Stimulated activated naive CD8-positive, alpha-beta T cell treated with anti-CD3 and anti-CD28 coated beads, Interleukin-15, Interleukin-2, amounts not matched to agents 100 U/mL and 50 U/mL, for 24 hours (primary cell): Measurements from ENCODE around the gene USP54.
"Not testable (repeated sequence)": the region's sequence is repeated elsewhere in the genome, so short reads cannot be mapped to it uniquely, and the experiment has no call there.

Source experiments
- ATAC-seq: fragments of 150-1000 bp; cut with Tn5 transposase; one replicate; pipeline ENCODE4 v1.10.0; 2021
- DNase-seq: peaks from one replicate; pipeline ENCODE4 v3.0.0; 2021

The USP54 gene, protein sequence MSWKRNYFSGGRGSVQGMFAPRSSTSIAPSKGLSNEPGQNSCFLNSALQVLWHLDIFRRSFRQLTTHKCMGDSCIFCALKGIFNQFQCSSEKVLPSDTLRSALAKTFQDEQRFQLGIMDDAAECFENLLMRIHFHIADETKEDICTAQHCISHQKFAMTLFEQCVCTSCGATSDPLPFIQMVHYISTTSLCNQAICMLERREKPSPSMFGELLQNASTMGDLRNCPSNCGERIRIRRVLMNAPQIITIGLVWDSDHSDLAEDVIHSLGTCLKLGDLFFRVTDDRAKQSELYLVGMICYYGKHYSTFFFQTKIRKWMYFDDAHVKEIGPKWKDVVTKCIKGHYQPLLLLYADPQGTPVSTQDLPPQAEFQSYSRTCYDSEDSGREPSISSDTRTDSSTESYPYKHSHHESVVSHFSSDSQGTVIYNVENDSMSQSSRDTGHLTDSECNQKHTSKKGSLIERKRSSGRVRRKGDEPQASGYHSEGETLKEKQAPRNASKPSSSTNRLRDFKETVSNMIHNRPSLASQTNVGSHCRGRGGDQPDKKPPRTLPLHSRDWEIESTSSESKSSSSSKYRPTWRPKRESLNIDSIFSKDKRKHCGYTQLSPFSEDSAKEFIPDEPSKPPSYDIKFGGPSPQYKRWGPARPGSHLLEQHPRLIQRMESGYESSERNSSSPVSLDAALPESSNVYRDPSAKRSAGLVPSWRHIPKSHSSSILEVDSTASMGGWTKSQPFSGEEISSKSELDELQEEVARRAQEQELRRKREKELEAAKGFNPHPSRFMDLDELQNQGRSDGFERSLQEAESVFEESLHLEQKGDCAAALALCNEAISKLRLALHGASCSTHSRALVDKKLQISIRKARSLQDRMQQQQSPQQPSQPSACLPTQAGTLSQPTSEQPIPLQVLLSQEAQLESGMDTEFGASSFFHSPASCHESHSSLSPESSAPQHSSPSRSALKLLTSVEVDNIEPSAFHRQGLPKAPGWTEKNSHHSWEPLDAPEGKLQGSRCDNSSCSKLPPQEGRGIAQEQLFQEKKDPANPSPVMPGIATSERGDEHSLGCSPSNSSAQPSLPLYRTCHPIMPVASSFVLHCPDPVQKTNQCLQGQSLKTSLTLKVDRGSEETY (N-terminal part only)

DNA sequence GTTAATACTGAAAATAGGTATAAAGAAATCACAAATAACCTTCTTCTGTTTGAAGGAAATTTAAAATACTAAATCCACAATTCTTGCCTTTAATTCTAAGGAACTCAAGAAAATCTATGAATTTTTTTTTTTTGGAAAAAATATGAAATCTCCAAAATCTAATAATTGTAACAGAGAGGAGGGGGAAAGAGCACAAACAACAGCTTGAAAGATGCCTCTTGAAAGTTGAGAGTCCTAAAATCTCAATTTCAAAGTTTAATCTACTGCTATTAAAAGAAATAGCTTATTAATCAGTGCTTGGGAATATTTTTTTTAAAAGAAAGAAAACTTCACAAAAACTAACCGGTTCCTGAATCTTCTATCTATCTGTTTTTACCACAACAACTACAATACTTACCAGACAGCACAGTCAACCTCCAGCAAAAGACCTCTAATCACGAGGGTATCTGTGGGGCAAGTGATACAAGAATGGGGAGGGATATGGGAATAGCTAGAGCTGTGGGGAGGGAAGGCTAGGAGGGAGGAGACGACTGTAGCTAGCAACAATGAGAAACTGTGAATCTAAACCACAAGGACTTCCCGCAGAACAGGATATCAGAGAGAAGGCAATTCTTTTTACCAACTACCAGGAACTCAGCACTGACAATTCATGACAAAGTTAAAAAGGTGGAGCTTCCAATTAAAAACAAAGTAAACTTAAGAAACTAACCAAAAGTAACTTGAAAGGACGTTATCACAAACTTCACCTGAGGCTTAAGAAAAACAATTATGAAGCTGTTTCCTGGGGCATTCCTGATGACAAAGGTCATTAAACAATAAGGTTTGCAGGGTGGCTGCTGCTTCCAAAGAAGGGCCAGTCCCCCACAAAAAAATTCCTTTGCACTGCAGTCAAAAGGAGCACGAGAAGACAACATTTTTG is at the start of gene USP54:
Gene USP54, minus strand, starts transcription at position 462 of the 919 bp plus-strand sequence. CDS start 15,684 bp downstream, outside the sequence.
- no peak for ATAC-seq
- no peak for DNase-seq

DNA sequence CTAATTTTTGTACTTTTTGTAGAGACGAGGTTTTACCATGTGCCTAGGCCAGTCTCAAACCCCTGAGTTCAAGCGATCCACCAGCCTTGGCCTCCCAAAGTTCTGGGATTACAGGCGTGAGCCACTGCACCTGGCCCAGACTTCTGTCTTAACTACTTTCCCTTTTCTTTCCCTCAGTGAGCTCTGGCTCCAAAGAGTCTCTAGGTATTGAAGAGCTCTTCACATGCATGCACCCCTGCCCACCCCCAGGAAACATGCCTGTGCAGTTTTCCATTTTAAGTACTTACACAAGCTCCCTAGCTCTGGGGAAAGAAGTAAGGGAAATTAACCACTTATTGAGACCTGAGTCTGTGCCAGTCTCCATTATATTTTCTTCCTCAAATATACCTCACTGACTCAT is 48.1 kb upstream of the USP54 start:
- DNase-seq = no peak

DNA sequence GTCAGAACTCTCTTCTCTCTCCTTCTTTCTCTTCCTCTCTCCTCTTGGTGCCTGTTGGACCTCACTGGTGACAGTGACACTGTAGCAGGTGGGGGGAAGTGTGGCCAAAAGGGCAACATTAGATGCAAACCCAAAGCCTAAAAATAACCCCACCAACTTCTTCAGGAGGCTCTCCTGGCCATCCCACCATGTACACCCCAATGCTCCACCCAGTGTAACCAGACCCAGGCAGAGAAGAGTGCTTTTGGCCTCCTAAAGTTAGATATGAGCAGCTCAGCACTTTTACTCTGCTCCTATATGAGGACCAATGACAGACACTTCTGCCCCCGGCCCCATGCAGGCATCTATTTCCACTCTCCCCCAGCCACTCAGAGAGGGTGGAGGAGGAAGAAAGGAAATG is 44.6 kb upstream of the USP54 start:
- no peak for DNase-seq
- ATAC-seq = no peak

More for the DNA sequence above, 48.1 kb upstream of the USP54 start:
- ATAC-seq = no peak

DNA sequence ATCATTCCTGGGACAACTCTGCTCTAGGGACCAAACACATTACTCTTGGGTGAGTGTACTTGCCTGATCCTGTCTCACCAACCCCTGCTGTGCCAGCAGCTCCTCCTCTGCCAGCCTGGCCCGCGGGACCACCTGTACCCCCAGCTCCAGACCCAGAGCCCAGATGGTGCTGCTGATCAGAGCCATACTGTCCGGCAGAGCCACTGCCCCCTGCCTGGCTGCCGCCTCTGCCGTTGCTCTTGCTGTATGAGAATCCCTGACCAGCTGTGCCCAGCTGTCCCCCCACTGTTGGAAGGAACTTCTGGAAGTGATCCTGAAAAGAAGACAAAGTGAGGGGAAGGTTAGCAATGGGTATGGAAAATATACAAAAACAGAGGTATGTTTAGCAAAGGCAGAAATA is 43.3 kb upstream of the USP54 start:
- DNase-seq = no peak
- no peak for ATAC-seq

DNA sequence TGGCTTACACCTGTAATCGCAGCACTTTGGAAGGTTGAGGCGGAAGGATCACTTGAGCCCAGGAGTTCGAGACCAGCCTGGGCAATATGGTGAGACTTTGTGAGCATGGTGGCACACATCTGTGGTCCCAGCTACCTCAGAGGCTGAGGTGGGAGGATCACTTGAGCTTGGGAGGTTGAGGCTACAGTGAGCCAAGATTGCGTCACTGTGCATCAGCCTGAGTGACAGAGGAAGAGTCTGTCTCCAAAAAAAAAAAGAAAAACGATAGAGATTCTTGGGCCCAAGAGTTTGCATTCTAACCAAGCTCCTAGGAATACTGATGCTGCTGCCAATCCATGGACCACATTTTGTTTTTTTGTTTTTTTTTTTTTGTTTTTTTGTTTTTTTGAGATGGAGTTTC is 38.0 kb upstream of the USP54 start:
- no peak for ATAC-seq
- no peak for DNase-seq

DNA sequence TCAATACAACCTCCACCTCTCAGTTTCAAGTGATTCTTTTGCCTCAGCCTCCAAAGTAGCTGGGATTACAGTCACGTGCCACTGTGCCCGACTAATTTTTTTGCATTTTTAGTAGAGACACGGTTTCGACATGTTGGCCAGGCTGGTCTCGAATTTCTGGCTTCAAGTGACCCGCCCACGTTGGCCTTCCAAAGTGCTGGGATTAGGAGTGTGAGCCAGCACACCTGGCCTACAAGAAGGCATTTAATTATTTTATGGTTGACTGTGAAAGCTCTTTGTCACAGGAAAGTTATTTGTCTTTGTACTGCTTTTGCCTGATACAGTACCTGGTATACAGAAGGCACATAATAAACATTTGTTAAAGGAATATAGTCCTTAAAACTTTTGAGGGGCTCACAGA is 37.3 kb upstream of the USP54 start:
- ATAC-seq (no peak), DNase-seq (no peak)

DNA sequence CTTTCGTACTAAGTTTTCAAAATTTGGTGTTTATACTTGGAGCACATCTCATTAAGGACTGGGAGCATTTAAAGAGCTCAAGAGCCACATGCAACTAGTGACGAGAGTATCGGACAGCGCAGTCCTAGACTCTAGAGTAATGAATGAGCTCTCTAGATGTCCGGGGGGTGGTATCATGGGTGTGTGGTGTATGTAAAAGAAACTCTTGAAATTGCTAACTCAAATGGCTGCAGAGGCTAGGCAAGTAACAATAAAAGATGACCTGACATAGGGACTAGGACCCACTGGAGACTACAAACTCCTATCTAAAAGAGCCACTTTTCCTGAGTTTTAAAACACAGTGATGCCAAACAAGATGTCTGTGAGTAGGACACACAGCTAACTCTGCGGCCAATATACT is 36.2 kb upstream of the USP54 start:
- DNase-seq (no peak), ATAC-seq (no peak)

DNA sequence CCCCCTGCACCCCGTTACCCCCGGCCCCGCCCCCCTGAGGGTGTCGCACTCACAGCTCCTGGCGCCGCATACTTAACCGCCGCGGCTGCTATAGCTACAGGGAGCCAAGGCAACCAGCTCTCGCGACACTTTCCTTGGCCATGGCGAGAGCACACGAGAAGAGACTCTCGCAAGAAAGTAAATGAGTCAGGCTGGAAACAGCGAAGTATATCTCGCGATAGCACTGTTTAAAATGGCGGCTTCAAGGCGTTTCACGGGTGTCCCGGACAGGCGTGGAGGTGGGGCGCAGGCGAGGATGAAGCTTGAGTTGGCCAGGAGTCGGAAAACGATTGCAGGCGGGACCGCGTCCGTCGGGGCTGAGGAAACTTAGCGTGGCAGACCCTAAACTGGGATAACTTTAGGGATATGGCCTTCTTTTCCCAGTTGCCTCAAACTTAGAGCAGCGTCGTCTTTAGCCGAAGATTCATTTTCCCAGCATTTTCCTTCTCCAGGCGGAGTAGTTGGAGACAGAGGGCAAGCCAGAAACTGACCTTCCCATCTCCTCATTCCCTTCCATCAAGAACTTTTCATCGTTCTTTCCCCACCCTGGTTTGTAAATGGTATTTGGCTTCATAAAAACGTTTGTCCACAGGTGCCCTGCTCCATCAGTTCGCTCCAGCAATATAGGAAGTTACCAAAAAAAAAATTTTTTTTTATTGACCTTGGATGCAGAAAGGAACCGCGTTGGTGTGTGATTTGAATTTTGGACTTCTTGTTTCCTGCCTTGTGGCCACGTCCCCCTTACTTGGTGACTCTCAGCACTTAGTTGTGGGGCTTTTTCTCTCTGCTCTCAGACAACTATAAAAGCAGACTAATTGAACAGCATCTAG is 35.0 kb upstream of the USP54 start:
- DNase-seq (peak; percentile 91), ATAC-seq (peak; percentile 99)

DNA sequence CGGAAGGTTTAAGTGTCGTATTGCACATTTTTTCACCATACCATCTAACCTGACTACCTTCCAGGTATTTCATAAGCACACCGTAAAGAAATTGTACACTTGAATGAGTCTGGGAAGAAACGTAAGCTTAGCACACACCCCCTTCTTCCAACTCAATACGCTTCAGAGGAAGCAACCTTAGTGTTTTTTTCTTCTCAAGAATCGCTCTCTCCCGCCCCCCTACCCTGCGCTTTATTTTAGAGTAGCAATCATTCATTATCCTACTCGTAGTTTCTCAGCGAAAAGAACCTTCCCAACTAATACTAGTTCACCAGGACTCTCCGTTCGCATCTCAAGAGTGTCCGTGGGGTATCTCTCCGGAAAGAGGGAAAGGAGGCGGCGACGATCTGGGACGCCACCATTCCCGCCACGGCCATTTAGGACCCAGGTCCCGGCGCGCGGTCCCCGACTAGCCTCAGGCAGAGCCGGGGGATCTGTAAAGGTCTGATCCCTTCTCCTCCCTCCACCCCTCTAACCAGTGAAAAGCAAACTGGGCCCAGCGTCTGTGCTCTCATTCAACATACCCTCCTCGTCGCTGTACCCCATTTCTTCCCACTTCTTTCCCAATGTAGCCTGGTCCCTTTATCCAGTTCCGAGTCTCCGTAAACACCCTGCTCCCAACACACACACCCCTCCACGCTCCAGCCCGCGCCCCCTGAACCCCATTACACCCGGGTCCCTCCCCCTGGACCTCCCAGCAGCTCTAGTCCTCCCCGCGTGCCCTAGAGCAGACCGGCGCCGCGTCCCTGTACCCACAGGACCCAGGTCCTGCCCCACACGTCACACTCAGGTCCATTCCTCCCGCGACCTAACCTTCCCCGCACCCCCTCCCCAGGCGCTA is 34.1 kb upstream of the USP54 start:
- ATAC-seq = peak; percentile 8
- peak; percentile 32 for DNase-seq

DNA sequence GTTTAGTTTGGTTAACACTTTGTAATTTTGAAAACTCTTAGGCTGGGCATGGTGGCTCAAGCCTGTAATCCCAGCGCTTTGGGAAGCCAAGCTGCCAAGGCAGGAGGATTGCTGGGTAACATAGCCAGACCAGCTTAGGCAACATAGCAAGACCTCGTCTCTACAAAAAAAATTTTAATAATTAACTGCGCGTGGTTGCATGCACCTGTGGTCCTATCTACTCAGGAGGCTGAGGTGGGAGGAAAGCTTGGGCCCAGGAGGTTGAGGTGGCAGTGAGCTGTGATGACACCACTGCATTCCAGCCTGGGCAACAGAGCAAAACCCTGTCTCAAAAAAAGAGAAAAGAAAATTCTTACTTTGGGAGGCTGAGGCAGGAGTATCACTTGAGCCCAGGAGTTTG is 31.9 kb upstream of the USP54 start:
- ATAC-seq (no peak), DNase-seq (no peak)

DNA sequence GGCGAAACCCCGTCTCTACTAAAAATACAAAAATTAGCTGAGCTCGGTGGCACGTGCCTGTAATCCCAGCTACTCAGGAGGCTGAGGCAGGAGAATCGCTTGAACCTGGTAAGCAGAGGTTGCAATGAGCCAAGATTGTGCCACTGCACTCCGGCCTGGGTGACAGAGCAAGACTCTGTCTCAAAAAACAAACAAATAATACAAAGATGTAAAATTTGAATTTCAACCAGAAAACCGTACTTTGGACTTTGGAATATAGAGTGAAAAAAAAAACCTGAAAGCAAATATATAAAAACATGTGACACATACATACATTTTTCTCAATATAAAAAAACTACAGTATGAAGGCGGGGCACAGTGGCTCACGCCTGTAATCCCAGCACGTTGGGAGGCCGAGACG is 29.8 kb upstream of the USP54 start:
- not testable (repeated sequence) for ATAC-seq, DNase-seq

DNA sequence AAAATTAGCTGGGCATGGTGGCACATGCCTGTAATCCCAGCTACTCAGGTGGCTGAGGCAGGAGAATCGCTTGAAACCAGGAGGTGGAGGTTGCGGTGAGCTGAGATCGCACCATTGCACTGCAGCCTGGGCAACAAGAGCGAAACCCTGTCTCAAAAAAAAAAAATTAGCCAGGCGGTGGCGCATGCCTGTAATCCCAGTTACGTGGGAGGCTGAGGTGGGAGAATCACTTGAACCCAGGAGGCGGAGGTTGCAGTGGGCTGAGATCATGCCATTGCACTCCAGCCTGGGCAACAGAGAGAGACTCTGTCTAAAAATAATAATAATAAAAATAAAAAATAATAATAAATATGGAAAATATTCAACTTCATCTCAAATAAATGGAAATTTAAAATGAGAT is 26.0 kb upstream of the USP54 start:
- not testable (repeated sequence) for DNase-seq, ATAC-seq

DNA sequence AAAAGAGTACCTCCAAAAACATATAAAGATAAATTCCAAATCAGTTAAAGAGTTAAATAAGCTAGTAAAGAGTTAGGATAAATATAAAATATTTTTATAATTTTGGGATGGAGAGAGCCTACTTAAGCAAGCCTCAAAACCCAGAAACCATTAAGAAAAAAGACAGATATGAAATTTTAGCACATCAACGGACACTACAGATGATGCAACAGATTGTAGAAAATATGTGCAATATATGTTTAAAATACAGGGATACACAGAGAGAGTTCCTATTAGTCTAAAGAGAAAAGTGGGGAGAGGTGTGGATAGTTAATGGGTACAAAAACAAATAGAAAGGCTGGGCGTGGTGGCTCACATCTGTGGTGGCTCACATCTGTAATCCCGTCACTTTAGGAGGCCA is 23.6 kb upstream of the USP54 start:
- ATAC-seq = no peak

DNA sequence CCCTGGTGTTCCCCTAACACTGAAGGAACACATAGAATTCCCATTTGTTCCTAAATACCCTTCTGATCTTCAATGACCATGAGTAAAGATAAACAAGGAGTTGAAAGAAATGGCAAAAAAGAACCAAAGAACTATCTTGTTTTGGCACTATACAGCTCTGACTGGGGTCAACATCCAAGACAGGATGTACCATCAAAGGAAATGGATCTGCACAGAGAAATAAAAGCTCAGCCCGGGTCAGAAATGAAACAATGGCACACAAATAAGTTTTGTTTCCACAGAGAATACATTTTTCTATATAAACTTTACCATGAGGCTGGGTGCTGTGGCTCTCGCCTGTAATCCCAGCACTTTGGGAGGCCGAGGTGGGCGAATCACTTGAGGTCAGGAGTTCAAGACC is 18.0 kb upstream of the USP54 start:
- ATAC-seq (no peak), DNase-seq (no peak)

More for the DNA sequence above, 23.6 kb upstream of the USP54 start:
- DNase-seq = no peak

DNA sequence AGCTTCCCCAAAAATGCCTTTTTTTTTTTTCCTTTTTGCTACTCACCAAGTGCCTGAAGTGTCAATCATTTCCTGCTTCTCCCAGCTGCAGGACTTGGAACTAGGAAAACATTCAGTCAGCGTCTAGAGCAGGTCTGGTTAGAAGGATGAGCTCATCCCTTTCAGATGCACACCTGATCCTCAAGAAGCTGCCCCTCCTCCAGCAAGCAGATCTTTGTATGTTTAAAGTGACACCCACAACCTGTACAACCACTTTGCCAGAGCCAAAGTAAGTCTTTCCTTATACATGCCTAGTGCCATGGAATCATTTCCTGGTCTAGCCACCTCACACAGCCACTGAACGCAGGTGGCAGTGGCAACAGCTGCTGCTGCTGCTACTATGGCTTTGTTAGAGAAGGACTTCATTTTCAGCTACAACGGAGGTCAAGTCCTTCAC is 10.4 kb upstream of the USP54 start:
- DNase-seq = no peak
- no peak for ATAC-seq

DNA sequence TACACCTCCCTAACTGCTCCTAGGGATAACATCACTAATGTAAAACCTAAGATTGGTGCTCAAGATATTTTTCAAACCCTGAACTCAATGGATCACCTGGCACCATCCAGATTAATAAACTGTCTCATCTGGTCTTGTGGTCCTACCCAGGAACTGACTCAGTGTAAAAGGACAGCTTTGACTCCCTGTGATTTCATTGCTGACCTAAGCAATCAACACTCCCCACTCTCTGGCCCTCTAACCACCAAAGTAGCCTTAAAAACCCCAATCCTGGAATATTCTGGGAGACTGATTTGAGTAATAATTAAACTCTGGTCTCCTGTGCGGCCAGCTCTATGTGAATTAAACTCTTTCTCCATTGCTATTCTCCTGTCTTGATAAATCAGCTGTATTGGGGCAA is 6.2 kb upstream of the USP54 start:
- DNase-seq (no peak), ATAC-seq (no peak)

DNA sequence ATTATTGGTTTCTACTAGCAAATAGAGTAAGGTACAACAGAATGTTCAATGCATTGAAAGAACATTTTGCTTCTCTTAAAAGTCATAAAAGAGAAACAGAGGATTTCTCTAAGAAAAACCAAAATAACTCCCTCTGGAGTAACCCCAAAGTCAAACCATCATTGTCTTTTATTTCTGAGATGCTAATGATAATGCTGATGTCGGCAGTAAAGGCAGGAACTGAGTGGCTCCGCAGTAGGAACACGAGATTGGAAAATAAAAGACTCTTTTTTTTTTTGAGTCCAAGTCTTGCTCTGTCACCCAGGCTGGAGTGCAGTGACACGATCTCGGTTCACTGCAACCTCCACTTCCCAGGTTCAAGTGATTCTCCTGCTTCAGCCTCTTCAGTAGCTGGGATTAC is 2.7 kb upstream of the USP54 start:
- no peak for ATAC-seq
- no peak for DNase-seq

DNA sequence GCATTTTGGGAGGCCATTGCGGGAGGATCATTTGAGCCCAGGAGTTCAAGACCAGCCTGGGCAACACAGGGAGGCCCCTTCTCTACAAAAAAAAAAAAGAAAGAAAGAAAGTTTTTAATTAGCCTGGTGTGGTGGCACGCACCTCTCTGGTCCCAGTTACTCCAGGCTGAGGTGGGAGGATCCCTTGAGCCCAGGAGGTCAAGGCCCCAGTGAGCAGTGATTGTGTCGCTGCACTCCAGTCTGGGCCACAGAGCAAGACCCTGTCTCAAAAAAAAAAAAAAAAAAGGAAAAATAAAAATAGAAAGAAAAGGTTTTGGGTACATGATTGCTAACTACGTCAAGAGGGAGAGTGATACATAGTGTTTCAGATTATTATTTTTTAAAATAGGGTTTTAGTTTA is 2.0 kb upstream of the USP54 start:
- ATAC-seq (no peak), DNase-seq (no peak)

DNA sequence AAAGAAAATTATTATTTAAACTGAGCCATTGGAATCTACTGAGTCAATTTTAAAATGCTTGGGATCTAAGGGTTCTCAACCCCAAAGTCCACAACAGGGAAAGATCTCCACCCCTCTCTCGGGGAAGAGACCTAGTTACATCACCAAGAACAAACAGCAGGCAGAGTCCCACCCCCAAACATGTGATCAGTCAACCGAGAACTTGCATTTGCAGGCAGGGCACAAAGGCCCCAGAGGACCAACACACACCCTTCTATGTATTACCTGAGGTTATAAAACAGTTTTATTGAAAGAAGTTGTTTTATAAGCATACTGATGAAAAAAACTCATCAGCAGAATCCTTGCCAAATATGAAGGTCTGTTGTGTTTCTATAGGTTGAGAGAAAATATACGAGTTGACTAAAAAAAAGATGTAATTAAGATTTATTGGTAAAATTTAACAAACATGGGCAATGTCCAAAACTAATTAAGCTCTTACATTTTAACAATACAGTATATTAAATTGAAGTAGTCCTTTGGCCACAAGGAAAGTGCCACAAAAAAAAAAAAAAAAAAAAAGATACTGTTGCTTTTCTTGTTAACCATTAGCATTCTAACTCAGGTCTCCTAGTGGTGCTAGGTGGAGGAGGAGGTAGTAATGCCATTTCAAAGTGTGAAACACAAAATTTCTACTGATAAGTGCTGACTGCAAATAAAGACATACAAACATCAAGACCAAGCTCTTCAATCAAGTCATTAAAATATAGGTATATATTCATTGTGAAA is 975 bp upstream of the USP54 start:
- DNase-seq = peak; percentile 9
- no peak for ATAC-seq
